Measurements from ENCODE around the gene PCSK5. TPM values are rescaled to one million over a fixed set of nuclear protein-coding genes. Genes with fewer than 3 reads are reported as not detected.

The PCSK5 gene
- total and polyA plus RNA-seq, 2 donors (not counting 3 experiments of a cell fraction or from before 2014, with no cell fraction given), result 2.6 to 4.8 TPM

GRCh38 chr9:75876999-75877640 lies 13.4 kb upstream of the PCSK5 start:
- intact Hi-C loops (cut with micrococcal nuclease), result no loop called here

GRCh38 chr9:75878488-75878860 lies 12.0 kb upstream of the PCSK5 start:
- CTCF ChIA-PET, result interaction anchor here (0.9 to 1.3 kb wide), 2 partner anchors 12 to 23 kb away, joined by 3 to 8 read pairs; no protein-coding TSS in a partner anchor
- TF ChIP-seq MYC (IDR thresholded peaks at IDR 0.05; ENCODE audit: low read depth, low read length) (no peak), CTCF (IDR thresholded peaks at IDR 0.05; ENCODE audit: extremely low read depth in 1 of 2, insufficient read depth in 1 of 2, low read depth in 1 of 2, low read length in 2 of 2) (no peak), POLR2AphosphoS5 (IDR thresholded peaks at IDR 0.05; ENCODE audit: insufficient read depth, low read depth, low read length) (no peak), JUN (IDR thresholded peaks at IDR 0.05; ENCODE audit: borderline replicate concordance, insufficient read depth, insufficient read length, low read depth) (no peak), GATA2 (IDR thresholded peaks at IDR 0.05; ENCODE audit: insufficient read depth, insufficient read length, low read depth, low read length) (no peak), EZH2 (IDR thresholded peaks at IDR 0.05; ENCODE audit: borderline replicate concordance, low read depth, low read length, severe bottlenecking) (no peak), POLR2A (IDR thresholded peaks at IDR 0.05; ENCODE audit: low read depth, low read length) (no peak), FOS (IDR thresholded peaks at IDR 0.05; ENCODE audit: borderline replicate concordance, insufficient read depth, low read length) (no peak)
- TF ChIP-seq, protein P1, sequence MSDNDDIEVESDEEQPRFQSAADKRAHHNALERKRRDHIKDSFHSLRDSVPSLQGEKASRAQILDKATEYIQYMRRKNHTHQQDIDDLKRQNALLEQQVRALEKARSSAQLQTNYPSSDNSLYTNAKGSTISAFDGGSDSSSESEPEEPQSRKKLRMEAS (IDR thresholded peaks at IDR 0.05; ENCODE audit: insufficient read depth, insufficient read length), result no peak
- no TSS peak for BruUV-seq (replicated peaks)

More at GRCh38 chr9:75876999-75877640, 13.4 kb upstream of the PCSK5 start:
- dilution Hi-C loops (cut with MboI; ENCODE audit: extremely low pct_ligation_motif_present, low sequenced_read_pairs), result no loop called here
- BruUV-seq (replicated peaks), result no TSS peak
- FAIRE-seq (no peak), DNase-seq (ENCODE audit: low read depth, low spot score) (no peak)
- no peaks in the 10 kb centered on the region for H3K9me1 ChIP-seq (replicated peaks; ENCODE audit: control insufficient read depth, extremely low read depth, insufficient read depth, low read length)
- H3K4me1 ChIP-seq (ENCODE audit: control insufficient read depth, extremely low read depth, insufficient read depth, low read length), result no peaks in the 10 kb centered on the region
- no peaks in the 10 kb centered on the region for H3K9me3 ChIP-seq (replicated peaks; ENCODE audit: control insufficient read depth, insufficient read depth, low read length)
- TF ChIP-seq JUN (IDR thresholded peaks at IDR 0.05; ENCODE audit: borderline replicate concordance, insufficient read depth, insufficient read length, low read depth) (no peak), MYC (IDR thresholded peaks at IDR 0.05; ENCODE audit: low read depth, low read length) (no peak), FOS (IDR thresholded peaks at IDR 0.05; ENCODE audit: borderline replicate concordance, insufficient read depth, low read length) (no peak)
- H3K79me2 ChIP-seq (ENCODE audit: control insufficient read depth, insufficient read depth, low read length), result no peaks in the 10 kb centered on the region
- no peak overlapping the region for H3K4me2 ChIP-seq (ENCODE audit: insufficient read depth, low read length)
- H4K20me1 ChIP-seq (replicated peaks; ENCODE audit: control insufficient read depth, extremely low read depth, insufficient read depth, low read length), result no peaks in the 10 kb centered on the region
- H3K36me3 ChIP-seq (ENCODE audit: control insufficient read depth in 2 of 2, extremely low read depth in 1 of 2, insufficient read depth in 2 of 2, low read length in 2 of 2), result no peaks in the 10 kb centered on the region
- no peak overlapping the region for H2AFZ ChIP-seq (ENCODE audit: low read depth, low read length)
- ChIA-PET CTCF (interaction anchor here (0.7 to 1.0 kb wide), 2 partner anchors 11 to 54 kb away, joined by 3 to 4 read pairs; no protein-coding TSS in a partner anchor), POLR2A (no interaction called here)
- H3K9ac ChIP-seq (replicated peaks; ENCODE audit: extremely low read depth, insufficient read depth, low read length), result no peak overlapping the region
- no peaks in the 10 kb centered on the region for H3K27me3 ChIP-seq (ENCODE audit: control insufficient read depth in 2 of 2, insufficient read depth in 2 of 2, low read length in 2 of 2)
- no peak overlapping the region for H3K27ac ChIP-seq (ENCODE audit: insufficient read depth, low read depth, low read length)
- no peak overlapping the region for H3K4me3 ChIP-seq (replicated peaks in 1 of 3; ENCODE audit: insufficient read depth in 1 of 3, low read depth in 1 of 3, low read length in 3 of 3)

More at GRCh38 chr9:75878488-75878860, 12.0 kb upstream of the PCSK5 start:
- intact Hi-C loops (cut with micrococcal nuclease) (no loop called here), dilution Hi-C loops (cut with MboI; ENCODE audit: extremely low pct_ligation_motif_present, low sequenced_read_pairs) (no loop called here)
- Histone ChIP-seq H3K9ac (replicated peaks; ENCODE audit: extremely low read depth, insufficient read depth, low read length) (no peak overlapping the region), H2AFZ (ENCODE audit: low read depth, low read length) (no peak overlapping the region), H3K4me3 (replicated peaks in 1 of 3; ENCODE audit: insufficient read depth in 1 of 3, low read depth in 1 of 3, low read length in 3 of 3) (no peak overlapping the region), H4K20me1 (replicated peaks; ENCODE audit: control insufficient read depth, extremely low read depth, insufficient read depth, low read length) (no peaks in the 10 kb centered on the region), H3K27ac (ENCODE audit: insufficient read depth, low read depth, low read length) (no peak overlapping the region), H3K4me1 (ENCODE audit: control insufficient read depth, extremely low read depth, insufficient read depth, low read length) (no peaks in the 10 kb centered on the region), H3K79me2 (ENCODE audit: control insufficient read depth, insufficient read depth, low read length) (no peaks in the 10 kb centered on the region), H3K4me2 (ENCODE audit: insufficient read depth, low read length) (no peak overlapping the region), H3K9me3 (replicated peaks; ENCODE audit: control insufficient read depth, insufficient read depth, low read length) (no peaks in the 10 kb centered on the region), H3K27me3 (ENCODE audit: control insufficient read depth in 2 of 2, insufficient read depth in 2 of 2, low read length in 2 of 2) (no peaks in the 10 kb centered on the region), H3K36me3 (ENCODE audit: control insufficient read depth in 2 of 2, extremely low read depth in 1 of 2, insufficient read depth in 2 of 2, low read length in 2 of 2) (no peaks in the 10 kb centered on the region), H3K9me1 (replicated peaks; ENCODE audit: control insufficient read depth, extremely low read depth, insufficient read depth, low read length) (no peaks in the 10 kb centered on the region)
- no peak for DNase-seq (ENCODE audit: low read depth, low spot score)
- POLR2A ChIA-PET, result no interaction called here
- FAIRE-seq, result no peak
